IgD-negative memory B cell (primary cell): ENCODE data around the gene CCDC110. TPM values are rescaled to one million over a fixed set of nuclear protein-coding genes. Genes with fewer than 3 reads are reported as not detected.
"Not testable (repeated sequence)": the region's sequence is repeated elsewhere in the genome, so short reads cannot be mapped to it uniquely, and the experiment has no call there.

Experiments
- H3K27ac Mint-ChIP-seq, 3 donors: one replicate each; pipeline ENCODE4 v1.8.0; 2020 to 2022; ENCODE audit warnings: mild to moderate bottlenecking in 3 of 3, mixed read lengths in 3 of 3, moderate library complexity in 1 of 3
- H3K27me3 Mint-ChIP-seq: one replicate; pipeline ENCODE4 v1.8.0; 2021; ENCODE audit warnings: mixed read lengths
- H3K36me3 Mint-ChIP-seq: one replicate; pipeline ENCODE4 v1.8.0; 2020; ENCODE audit warnings: mild to moderate bottlenecking, mixed read lengths
- H3K4me1 Mint-ChIP-seq, 3 donors: one replicate each; pipeline ENCODE4 v1.8.0; 2020 to 2022; ENCODE audit warnings: mixed read lengths in 3 of 3, mild to moderate bottlenecking in 1 of 3
- H3K4me3 Mint-ChIP-seq, 4 donors: one replicate each; pipeline ENCODE4 v1.8.0; 2020 to 2022; ENCODE audit warnings: mild to moderate bottlenecking in 4 of 4, mixed read lengths in 4 of 4, moderate library complexity in 3 of 4
- H3K9me3 Mint-ChIP-seq, 3 donors: one replicate each; pipeline ENCODE4 v1.8.0; 2020 to 2021; ENCODE audit warnings: mixed read lengths in 3 of 3, mild to moderate bottlenecking in 1 of 3
- polyA plus RNA-seq: library from polyadenylated mRNA; unstranded; fragments of 300-500 nt; fragmentation: Illumina TruSeq; gene quantifications from one replicate; pipeline ENCODE4 v1.2.3, GENCODE V29; 2021

Gene CCDC110
- polyA plus RNA-seq = not detected

GRCh38 chr4:185471235-185472102 lies at the start of gene CCDC110:
TSS of gene CCDC110 (minus strand) at chr4:185471733. CDS start at chr4:185471683, 50 bp downstream.
- Mint-ChIP-seq H3K27me3 (peaks cover 2% of the 10 kb centered on the region), H3K9me3 (no peaks in the 10 kb centered on the region), H3K27ac (peak within 1 kb of the TSS; percentile 88 to 95 (median 94)), H3K4me3 (peak within 1 kb of the TSS; percentile 89 to 97 (median 94)), H3K36me3 (no peaks in the 10 kb centered on the region), H3K4me1 (peaks cover 8 to 14% (median 9%) of the 10 kb centered on the region in 3 donors)

- no peak overlapping the region for H3K4me3 Mint-ChIP-seq
- H3K27ac Mint-ChIP-seq = no peak overlapping the region
- H3K4me1 Mint-ChIP-seq = no peaks in the 10 kb centered on the region
- H3K36me3 Mint-ChIP-seq = no peaks in the 10 kb centered on the region
- H3K9me3 Mint-ChIP-seq = no peaks in the 10 kb centered on the region
- peaks cover 11% of the 10 kb centered on the region for H3K27me3 Mint-ChIP-seq
These were observed 48.6 kb upstream of the CCDC110 start for GRCh38 chr4:185520119-185520518.

GRCh38 chr4:185518494-185518893 lies 47.0 kb upstream of the CCDC110 start:
- Mint-ChIP-seq H3K27me3 (peaks cover 16% of the 10 kb centered on the region), H3K27ac (no peak overlapping the region)

GRCh38 chr4:185518069-185518468 lies 46.5 kb upstream of the CCDC110 start:
- Mint-ChIP-seq H3K27me3 (peaks cover 17% of the 10 kb centered on the region), H3K4me3 (no peak overlapping the region), H3K4me1 (peaks cover 0 to 8% (median 0%) of the 10 kb centered on the region in 3 donors), H3K9me3 (no peaks in the 10 kb centered on the region), H3K27ac (no peak overlapping the region), H3K36me3 (no peaks in the 10 kb centered on the region)

More at GRCh38 chr4:185518494-185518893, 47.0 kb upstream of the CCDC110 start:
- Mint-ChIP-seq H3K4me1 (peaks cover 0 to 5% (median 0%) of the 10 kb centered on the region in 3 donors), H3K9me3 (no peaks in the 10 kb centered on the region), H3K4me3 (no peak overlapping the region), H3K36me3 (no peaks in the 10 kb centered on the region)

GRCh38 chr4:185515248-185515647 lies 43.7 kb upstream of the CCDC110 start:
- H3K27me3 Mint-ChIP-seq = peaks cover 20% of the 10 kb centered on the region
- peaks cover 0 to 8% (median 0%) of the 10 kb centered on the region in 3 donors for H3K4me1 Mint-ChIP-seq
- no peak overlapping the region for H3K4me3 Mint-ChIP-seq
- H3K36me3 Mint-ChIP-seq = no peaks in the 10 kb centered on the region
- no peak overlapping the region for H3K27ac Mint-ChIP-seq
- H3K9me3 Mint-ChIP-seq = no peaks in the 10 kb centered on the region

GRCh38 chr4:185514182-185514697 lies 42.7 kb upstream of the CCDC110 start:
- Mint-ChIP-seq H3K9me3 (no peaks in the 10 kb centered on the region), H3K27ac (no peak overlapping the region), H3K36me3 (no peaks in the 10 kb centered on the region), H3K4me3 (no peak overlapping the region), H3K27me3 (peaks cover 20% of the 10 kb centered on the region), H3K4me1 (peaks cover 0 to 8% (median 0%) of the 10 kb centered on the region in 3 donors)

DNA sequence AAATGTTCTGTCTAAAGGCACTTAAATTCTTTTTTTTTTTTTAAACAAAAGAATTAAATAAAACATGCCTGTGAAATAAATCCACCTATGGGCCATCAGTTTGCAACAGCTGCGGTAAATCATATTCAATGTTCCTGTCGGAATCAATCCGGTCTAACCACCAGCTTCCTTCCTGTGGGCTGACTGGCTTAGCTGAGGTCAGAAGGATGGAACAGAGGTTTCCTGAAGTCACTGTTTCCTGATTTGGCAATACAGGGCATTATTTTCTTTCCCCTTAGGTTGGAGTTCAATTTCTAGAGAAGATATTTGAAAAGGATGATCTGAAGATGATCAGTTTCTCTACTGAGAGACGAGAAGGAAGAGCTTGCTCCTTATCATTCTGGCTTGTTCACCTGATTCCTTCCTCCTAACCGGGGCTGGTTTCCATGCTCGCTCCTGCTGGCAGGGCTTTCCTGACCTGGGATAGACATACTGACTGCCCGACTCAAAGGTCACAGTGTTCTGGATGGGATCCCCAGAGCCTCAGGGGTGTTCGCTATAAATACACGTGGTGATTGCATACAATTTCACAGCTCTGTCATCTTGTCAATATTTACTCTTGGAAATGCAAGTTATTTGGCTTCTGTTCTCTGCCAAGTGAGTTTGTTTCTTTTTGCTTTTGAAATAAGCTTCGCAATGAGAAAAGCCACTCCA lies 42.1 kb upstream of the CCDC110 start:
- Mint-ChIP-seq H3K9me3 (no peaks in the 10 kb centered on the region), H3K27me3 (peaks cover 20% of the 10 kb centered on the region), H3K4me1 (peaks cover 0 to 8% (median 0%) of the 10 kb centered on the region in 3 donors), H3K27ac (no peak overlapping the region), H3K36me3 (no peaks in the 10 kb centered on the region), H3K4me3 (peak overlapping the region in 1 of 4 donors; percentile 18)

GRCh38 chr4:185512516-185512915 lies 41.0 kb upstream of the CCDC110 start:
- H3K4me3 Mint-ChIP-seq = no peak overlapping the region
- peaks cover 22% of the 10 kb centered on the region for H3K27me3 Mint-ChIP-seq
- peaks cover 0 to 8% (median 0%) of the 10 kb centered on the region in 3 donors for H3K4me1 Mint-ChIP-seq
- H3K36me3 Mint-ChIP-seq = no peaks in the 10 kb centered on the region
- no peaks in the 10 kb centered on the region for H3K9me3 Mint-ChIP-seq
- no peak overlapping the region for H3K27ac Mint-ChIP-seq

GRCh38 chr4:185511243-185511642 lies 39.7 kb upstream of the CCDC110 start:
- H3K4me1 Mint-ChIP-seq, H3K4me3 Mint-ChIP-seq, H3K36me3 Mint-ChIP-seq, H3K27ac Mint-ChIP-seq, H3K9me3 Mint-ChIP-seq: not testable (repeated sequence)
- H3K27me3 Mint-ChIP-seq = peaks cover 27% of the 10 kb centered on the region

- Mint-ChIP-seq H3K27ac (no peak overlapping the region), H3K4me3 (no peak overlapping the region), H3K4me1 (peaks cover 0 to 8% (median 0%) of the 10 kb centered on the region in 3 donors), H3K27me3 (peaks cover 32% of the 10 kb centered on the region), H3K9me3 (no peaks in the 10 kb centered on the region), H3K36me3 (no peaks in the 10 kb centered on the region)
These were observed 39.3 kb upstream of the CCDC110 start for GRCh38 chr4:185510806-185511205.

GRCh38 chr4:185508181-185508580 lies 36.6 kb upstream of the CCDC110 start:
- Mint-ChIP-seq H3K9me3 (peaks cover 0 to 3% (median 0%) of the 10 kb centered on the region in 3 donors), H3K36me3 (no peaks in the 10 kb centered on the region), H3K4me1 (peaks cover 0 to 1% (median 0%) of the 10 kb centered on the region in 3 donors), H3K27me3 (peaks cover 30% of the 10 kb centered on the region), H3K4me3 (no peak overlapping the region), H3K27ac (no peak overlapping the region)

DNA sequence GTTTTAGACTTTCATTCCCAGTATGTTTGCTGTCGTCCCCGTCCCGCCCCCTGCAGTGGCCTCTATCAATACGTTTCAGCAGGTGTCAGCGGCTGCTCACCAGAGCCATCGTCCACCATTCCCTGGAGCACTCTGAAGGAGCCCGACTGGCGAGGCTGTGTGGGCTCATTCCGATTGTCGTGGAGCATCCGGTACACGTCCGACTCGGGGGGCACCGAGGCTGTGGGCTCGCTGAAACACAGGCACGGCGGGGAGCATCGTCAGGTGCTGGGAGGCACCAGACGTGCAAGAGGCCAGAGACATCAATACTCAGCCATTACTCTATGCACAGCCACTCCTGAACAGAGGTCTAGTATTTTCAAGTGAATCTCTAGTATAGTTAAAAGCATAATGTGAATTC lies 34.9 kb upstream of the CCDC110 start:
- Mint-ChIP-seq H3K4me1 (no peaks in the 10 kb centered on the region), H3K4me3 (no peak overlapping the region), H3K9me3 (peaks cover 0 to 6% (median 0%) of the 10 kb centered on the region in 3 donors), H3K27me3 (peaks cover 23% of the 10 kb centered on the region), H3K27ac (no peak overlapping the region), H3K36me3 (no peaks in the 10 kb centered on the region)

- H3K27me3 Mint-ChIP-seq = peaks cover 21% of the 10 kb centered on the region
- no peaks in the 10 kb centered on the region for H3K4me1 Mint-ChIP-seq
- no peak overlapping the region for H3K4me3 Mint-ChIP-seq
- no peaks in the 10 kb centered on the region for H3K36me3 Mint-ChIP-seq
- H3K27ac Mint-ChIP-seq = no peak overlapping the region
- H3K9me3 Mint-ChIP-seq = peaks cover 0 to 10% (median 8%) of the 10 kb centered on the region in 3 donors
These were observed 32.8 kb upstream of the CCDC110 start for GRCh38 chr4:185504098-185505047.

DNA sequence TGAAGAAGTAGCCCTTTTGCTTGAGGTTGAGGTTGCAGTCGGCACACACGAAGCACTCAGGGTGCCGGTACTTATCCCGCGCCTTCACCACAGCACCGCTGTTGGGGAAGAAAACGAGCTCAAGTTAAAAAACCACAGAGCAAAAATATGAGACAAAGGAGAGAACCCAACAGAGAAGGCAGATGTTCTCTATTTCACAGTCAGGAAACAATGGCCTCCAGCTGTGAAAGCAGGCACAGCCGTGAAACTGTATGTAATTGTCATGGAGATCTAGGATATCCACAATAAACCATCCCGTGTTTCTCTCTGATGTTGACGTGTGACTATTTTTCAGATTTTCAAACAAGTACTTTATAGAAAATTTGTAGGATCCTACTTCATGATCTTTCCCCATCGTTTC lies 30.9 kb upstream of the CCDC110 start:
- Mint-ChIP-seq H3K4me1 (no peaks in the 10 kb centered on the region), H3K27ac (no peak overlapping the region), H3K4me3 (no peak overlapping the region), H3K36me3 (no peaks in the 10 kb centered on the region), H3K9me3 (peaks cover 0 to 10% (median 8%) of the 10 kb centered on the region in 3 donors), H3K27me3 (peaks cover 19% of the 10 kb centered on the region)
